Loucy (cell line): ENCODE measurements around the gene DNAJB4.

Source experiments
- H2AFZ ChIP-seq: fragments of 200-600 bp; sonication (generic); 2 replicates; pipeline ENCODE4 v1.6.0; 2016; ENCODE audit warnings: antibody characterized with exemption, mild to moderate bottlenecking, low read length, moderate library complexity
- H3F3A ChIP-seq: fragments of 200-600 bp; 2 replicates; pipeline ENCODE4 v1.6.0; 2016; ENCODE audit warnings: antibody characterized with exemption, low read depth, mild to moderate bottlenecking
- H3K27me3 ChIP-seq: fragments of 200-600 bp; sonication (generic); 2 replicates; pipeline ENCODE4 v1.6.1; 2014; ENCODE audit warnings: low read length, mild to moderate bottlenecking; ENCODE audit not compliant: insufficient read depth, poor library complexity, severe bottlenecking
- H3K36me3 ChIP-seq: fragments of 200-600 bp; sonication (generic); 2 replicates; pipeline ENCODE4 v1.6.1; 2016; ENCODE audit warnings: low read length; ENCODE audit not compliant: insufficient read depth
- H3K4me1 ChIP-seq: fragments of 200-600 bp; sonication (generic); 2 replicates; pipeline ENCODE4 v1.5.1; 2014; ENCODE audit warnings: low read length, mild to moderate bottlenecking; ENCODE audit not compliant: insufficient read depth, poor library complexity, severe bottlenecking
- H3K4me2 ChIP-seq: fragments of 200-600 bp; sonication (generic); 2 replicates; pipeline ENCODE4 v1.6.0; 2014; ENCODE audit warnings: antibody characterized with exemption, low read length, low read depth, mild to moderate bottlenecking; ENCODE audit not compliant: poor library complexity, severe bottlenecking
- H3K4me3 ChIP-seq: fragments of 200-600 bp; sonication (generic); 2 replicates; pipeline ENCODE4 v1.5.1; 2014; ENCODE audit warnings: low read length, mild to moderate bottlenecking, mixed read lengths; ENCODE audit not compliant: poor library complexity, severe bottlenecking
- H3K79me2 ChIP-seq: fragments of 200-600 bp; sonication (generic); 2 replicates; pipeline ENCODE4 v1.6.1; 2014; ENCODE audit warnings: low read length; ENCODE audit not compliant: insufficient read depth
- H3K9ac ChIP-seq: fragments of 200-600 bp; sonication (generic); 2 replicates; pipeline ENCODE4 v1.6.0; 2014; ENCODE audit warnings: mild to moderate bottlenecking, low read depth, low read length, moderate library complexity; ENCODE audit not compliant: poor library complexity, severe bottlenecking
- H3K9me2 ChIP-seq: fragments of 200-600 bp; sonication (generic); replicated peaks from 2 replicates; pipeline ENCODE4 v1.6.1; 2016; ENCODE audit warnings: low read depth, low read length, mixed read lengths
- H3K9me3 ChIP-seq: fragments of 200-600 bp; sonication (generic); 2 replicates; pipeline ENCODE4 v1.6.1; 2014; ENCODE audit warnings: mild to moderate bottlenecking, antibody characterized with exemption, low read length, low read depth; ENCODE audit not compliant: insufficient read depth
- H4K20me1 ChIP-seq: fragments of 200-600 bp; sonication (generic); 2 replicates; pipeline ENCODE4 v1.6.0; 2014; ENCODE audit warnings: antibody characterized with exemption, low read length, mild to moderate bottlenecking; ENCODE audit not compliant: insufficient read depth, poor library complexity, severe bottlenecking
- CTCF ChIP-seq: fragments of 200-600 bp; sonication (generic); conservative IDR thresholded peaks from 2 replicates; pipeline ENCODE4 v1.5.1; 2014; ENCODE audit warnings: mild to moderate bottlenecking, antibody characterized with exemption, low read length
- EZH2phosphoT487 ChIP-seq: fragments of 200-600 bp; IDR thresholded peaks from 2 replicates; pipeline ENCODE4 v1.6.1; 2018; ENCODE audit warnings: antibody characterized with exemption, mild to moderate bottlenecking, moderate library complexity, borderline replicate concordance

The DNAJB4 gene

GRCh38 chr1:77983997-77984355 lies 20.8 kb upstream of the DNAJB4 start:
- Histone ChIP-seq H3K9ac (no peak overlapping the region), H3F3A (no peaks in the 10 kb centered on the region), H3K9me2 (no peaks in the 10 kb centered on the region), H3K4me2 (no peak overlapping the region), H4K20me1 (peaks cover 22% of the 10 kb centered on the region), H3K27me3 (no peaks in the 10 kb centered on the region), H3K4me3 (no peak overlapping the region), H3K36me3 (no peaks in the 10 kb centered on the region), H3K79me2 (peaks cover 35% of the 10 kb centered on the region), H3K4me1 (peaks cover 19% of the 10 kb centered on the region), H2AFZ (no peak overlapping the region), H3K9me3 (no peaks in the 10 kb centered on the region)
- no peak for TF ChIP-seq CTCF
- TF ChIP-seq EZH2phosphoT487 = no peak

GRCh38 chr1:77984629-77985028 lies 20.1 kb upstream of the DNAJB4 start:
- Histone ChIP-seq H2AFZ (no peak overlapping the region), H3K4me1 (peaks cover 19% of the 10 kb centered on the region), H3K9ac (no peak overlapping the region), H3K9me3 (no peaks in the 10 kb centered on the region), H3K4me3 (no peak overlapping the region), H3K4me2 (no peak overlapping the region), H3K9me2 (no peaks in the 10 kb centered on the region), H3K27me3 (no peaks in the 10 kb centered on the region), H3F3A (no peaks in the 10 kb centered on the region), H4K20me1 (peaks cover 22% of the 10 kb centered on the region), H3K79me2 (peaks cover 32% of the 10 kb centered on the region), H3K36me3 (no peaks in the 10 kb centered on the region)
- TF ChIP-seq EZH2phosphoT487 = no peak
- TF ChIP-seq CTCF = no peak

DNA sequence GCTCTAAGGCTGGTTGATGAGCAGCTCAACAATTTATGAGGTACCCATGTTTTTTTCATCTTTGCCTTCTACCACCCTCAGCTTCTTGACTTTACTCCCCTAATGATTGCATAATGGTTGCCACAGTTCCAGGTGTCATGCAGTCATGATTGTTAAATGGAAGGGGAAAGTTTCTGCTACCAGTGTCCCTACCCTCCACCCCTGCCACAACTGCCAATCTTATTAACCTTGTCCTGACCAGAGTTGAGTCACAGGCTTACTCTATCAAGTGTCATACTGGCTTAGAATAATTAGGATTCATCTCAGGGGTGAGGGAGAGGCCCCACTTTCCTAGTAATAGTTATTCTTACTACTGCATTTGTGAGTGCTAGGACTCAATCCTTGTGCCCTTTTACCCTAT lies 17.9 kb upstream of the DNAJB4 start:
- TF ChIP-seq EZH2phosphoT487 (no peak), CTCF (no peak)
- Histone ChIP-seq H3K4me3 (no peak overlapping the region), H3K4me2 (no peak overlapping the region), H3K9me3 (no peaks in the 10 kb centered on the region), H3F3A (no peaks in the 10 kb centered on the region), H3K79me2 (peaks cover 11% of the 10 kb centered on the region; the same call in 1 of the 2 replicates), H2AFZ (no peak overlapping the region), H3K4me1 (peaks cover 4% of the 10 kb centered on the region), H3K9me2 (no peaks in the 10 kb centered on the region), H4K20me1 (peaks cover 7% of the 10 kb centered on the region), H3K27me3 (no peaks in the 10 kb centered on the region), H3K9ac (no peak overlapping the region), H3K36me3 (no peaks in the 10 kb centered on the region)
